ENCODE data around the gene CXCR2. TPM values are rescaled to one million over a fixed set of nuclear protein-coding genes. Genes with fewer than 3 reads are reported as not detected.

Gene CXCR2
- total and polyA plus RNA-seq, 4 donors = 0.47 to 1.8 (median 0.97) TPM

- TF ChIP-seq SP1 (IDR thresholded peaks at IDR 0.05) (no peak), EGR1 (IDR thresholded peaks at IDR 0.05; ENCODE audit: low read depth in 2 of 2) (no peak), JUND (IDR thresholded peaks at IDR 0.05) (no peak), MAX (IDR thresholded peaks at IDR 0.05) (no peak), FOXA1 (IDR thresholded peaks at IDR 0.05) (no peak), HNF4G (IDR thresholded peaks at IDR 0.05) (no peak), RAD21 (IDR thresholded peaks at IDR 0.05) (no peak), HNF4A (conservative IDR thresholded peaks at IDR 0.05) (no peak), TAF1 (conservative IDR thresholded peaks at IDR 0.05) (no peak), YY1 (IDR thresholded peaks at IDR 0.05) (no peak), GABPA (IDR thresholded peaks at IDR 0.05 in 1 of 2, conservative IDR thresholded peaks at IDR 0.05 in 1 of 2) (no peak), NR2F2 (IDR thresholded peaks at IDR 0.05) (no peak), FOXA2 (IDR thresholded peaks at IDR 0.05) (no peak), CTCF (IDR thresholded peaks at IDR 0.05; ENCODE audit: low read depth, low read length, missing input control) (no peak), RXRA (IDR thresholded peaks at IDR 0.05) (no peak)
- TF ChIP-seq, protein P1, sequence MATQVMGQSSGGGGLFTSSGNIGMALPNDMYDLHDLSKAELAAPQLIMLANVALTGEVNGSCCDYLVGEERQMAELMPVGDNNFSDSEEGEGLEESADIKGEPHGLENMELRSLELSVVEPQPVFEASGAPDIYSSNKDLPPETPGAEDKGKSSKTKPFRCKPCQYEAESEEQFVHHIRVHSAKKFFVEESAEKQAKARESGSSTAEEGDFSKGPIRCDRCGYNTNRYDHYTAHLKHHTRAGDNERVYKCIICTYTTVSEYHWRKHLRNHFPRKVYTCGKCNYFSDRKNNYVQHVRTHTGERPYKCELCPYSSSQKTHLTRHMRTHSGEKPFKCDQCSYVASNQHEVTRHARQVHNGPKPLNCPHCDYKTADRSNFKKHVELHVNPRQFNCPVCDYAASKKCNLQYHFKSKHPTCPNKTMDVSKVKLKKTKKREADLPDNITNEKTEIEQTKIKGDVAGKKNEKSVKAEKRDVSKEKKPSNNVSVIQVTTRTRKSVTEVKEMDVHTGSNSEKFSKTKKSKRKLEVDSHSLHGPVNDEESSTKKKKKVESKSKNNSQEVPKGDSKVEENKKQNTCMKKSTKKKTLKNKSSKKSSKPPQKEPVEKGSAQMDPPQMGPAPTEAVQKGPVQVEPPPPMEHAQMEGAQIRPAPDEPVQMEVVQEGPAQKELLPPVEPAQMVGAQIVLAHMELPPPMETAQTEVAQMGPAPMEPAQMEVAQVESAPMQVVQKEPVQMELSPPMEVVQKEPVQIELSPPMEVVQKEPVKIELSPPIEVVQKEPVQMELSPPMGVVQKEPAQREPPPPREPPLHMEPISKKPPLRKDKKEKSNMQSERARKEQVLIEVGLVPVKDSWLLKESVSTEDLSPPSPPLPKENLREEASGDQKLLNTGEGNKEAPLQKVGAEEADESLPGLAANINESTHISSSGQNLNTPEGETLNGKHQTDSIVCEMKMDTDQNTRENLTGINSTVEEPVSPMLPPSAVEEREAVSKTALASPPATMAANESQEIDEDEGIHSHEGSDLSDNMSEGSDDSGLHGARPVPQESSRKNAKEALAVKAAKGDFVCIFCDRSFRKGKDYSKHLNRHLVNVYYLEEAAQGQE (IDR thresholded peaks at IDR 0.05) = no peak
- TF ChIP-seq, protein P2, sequence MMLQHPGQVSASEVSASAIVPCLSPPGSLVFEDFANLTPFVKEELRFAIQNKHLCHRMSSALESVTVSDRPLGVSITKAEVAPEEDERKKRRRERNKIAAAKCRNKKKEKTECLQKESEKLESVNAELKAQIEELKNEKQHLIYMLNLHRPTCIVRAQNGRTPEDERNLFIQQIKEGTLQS (IDR thresholded peaks at IDR 0.05) = no peak
- TF ChIP-seq, protein P3, sequence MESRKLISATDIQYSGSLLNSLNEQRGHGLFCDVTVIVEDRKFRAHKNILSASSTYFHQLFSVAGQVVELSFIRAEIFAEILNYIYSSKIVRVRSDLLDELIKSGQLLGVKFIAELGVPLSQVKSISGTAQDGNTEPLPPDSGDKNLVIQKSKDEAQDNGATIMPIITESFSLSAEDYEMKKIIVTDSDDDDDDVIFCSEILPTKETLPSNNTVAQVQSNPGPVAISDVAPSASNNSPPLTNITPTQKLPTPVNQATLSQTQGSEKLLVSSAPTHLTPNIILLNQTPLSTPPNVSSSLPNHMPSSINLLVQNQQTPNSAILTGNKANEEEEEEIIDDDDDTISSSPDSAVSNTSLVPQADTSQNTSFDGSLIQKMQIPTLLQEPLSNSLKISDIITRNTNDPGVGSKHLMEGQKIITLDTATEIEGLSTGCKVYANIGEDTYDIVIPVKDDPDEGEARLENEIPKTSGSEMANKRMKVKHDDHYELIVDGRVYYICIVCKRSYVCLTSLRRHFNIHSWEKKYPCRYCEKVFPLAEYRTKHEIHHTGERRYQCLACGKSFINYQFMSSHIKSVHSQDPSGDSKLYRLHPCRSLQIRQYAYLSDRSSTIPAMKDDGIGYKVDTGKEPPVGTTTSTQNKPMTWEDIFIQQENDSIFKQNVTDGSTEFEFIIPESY (IDR thresholded peaks at IDR 0.05) = no peak
- no peaks in the 10 kb centered on the region for H3K9me3 ChIP-seq (ENCODE audit: control insufficient read depth in 4 of 4, low read length in 3 of 4)
- no peaks in the 10 kb centered on the region for H3K36me3 ChIP-seq (ENCODE audit: control insufficient read depth in 4 of 4, insufficient read depth in 3 of 4, low read depth in 1 of 4, low read length in 3 of 4)
- no peaks in the 10 kb centered on the region for H3K27me3 ChIP-seq (ENCODE audit: control insufficient read depth in 4 of 4, insufficient read depth in 4 of 4, low read length in 3 of 4)
- no peak overlapping the region for H3K9ac ChIP-seq (ENCODE audit: low read depth in 1 of 2, low read length in 2 of 2)
- H3K4me1 ChIP-seq (ENCODE audit: control insufficient read depth in 4 of 4, insufficient read depth in 4 of 4, low read length in 3 of 4) = no peaks in the 10 kb centered on the region
- H3K4me3 ChIP-seq (ENCODE audit: low read depth in 1 of 3, low read length in 3 of 3) = no peak overlapping the region
- DNase-seq (ENCODE audit: low spot score) = no peak
- H3K27ac ChIP-seq (ENCODE audit: low read depth in 1 of 2, low read length in 2 of 2) = no peak overlapping the region
- 69% methylated on average over 9 of the region's 9 CpGs for WGBS
Observed at GRCh38 chr2:218180467-218181114, 54.8 kb downstream of the CXCR2 start.
